ENCODE data around the gene PPP2R2B.

Gene PPP2R2B

DNA sequence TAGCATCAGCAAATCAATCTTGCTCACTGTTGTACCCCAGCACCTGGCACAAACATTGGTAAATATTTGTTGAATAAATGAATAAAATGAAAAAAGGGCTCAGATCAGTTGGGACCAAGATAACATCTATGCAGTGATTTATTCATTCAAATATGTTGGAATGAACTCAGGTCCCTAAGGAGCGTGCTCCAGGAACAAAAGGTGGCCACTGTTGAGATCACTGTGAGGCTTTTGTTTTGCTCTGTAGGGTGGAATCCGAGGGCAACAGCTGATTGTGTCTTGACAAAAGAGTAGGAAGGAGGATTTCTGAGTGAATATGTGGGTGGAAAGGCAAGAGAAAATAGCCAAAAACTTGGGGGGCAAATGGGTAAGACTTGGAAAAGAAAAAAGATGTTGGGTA, 89.7 kb downstream of the PPP2R2B start:
- no peak for DNase-seq (ENCODE audit: low read depth in 2 of 2, low spot score in 1 of 2)

DNA sequence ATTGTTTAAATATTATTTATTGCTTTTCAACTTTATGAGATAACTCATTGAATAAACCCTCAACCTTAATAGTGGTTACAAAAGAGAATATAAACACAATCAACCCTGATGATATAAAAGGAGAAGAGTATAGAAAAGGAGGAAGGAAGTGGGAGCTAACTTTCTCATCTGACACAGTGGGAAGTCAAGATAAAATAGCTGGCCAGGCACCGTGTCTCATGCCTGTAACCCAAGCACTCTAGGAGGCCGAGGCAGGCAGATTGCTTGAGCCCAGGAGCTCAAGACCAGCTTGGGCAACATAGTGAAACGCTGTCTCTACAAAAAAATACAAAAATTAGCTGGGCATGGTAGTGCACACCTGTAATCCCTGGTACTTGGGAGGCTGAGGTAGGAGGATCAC, 93.5 kb downstream of the PPP2R2B start:
- no peak for DNase-seq (ENCODE audit: low read depth in 2 of 2, low spot score in 1 of 2)

DNA sequence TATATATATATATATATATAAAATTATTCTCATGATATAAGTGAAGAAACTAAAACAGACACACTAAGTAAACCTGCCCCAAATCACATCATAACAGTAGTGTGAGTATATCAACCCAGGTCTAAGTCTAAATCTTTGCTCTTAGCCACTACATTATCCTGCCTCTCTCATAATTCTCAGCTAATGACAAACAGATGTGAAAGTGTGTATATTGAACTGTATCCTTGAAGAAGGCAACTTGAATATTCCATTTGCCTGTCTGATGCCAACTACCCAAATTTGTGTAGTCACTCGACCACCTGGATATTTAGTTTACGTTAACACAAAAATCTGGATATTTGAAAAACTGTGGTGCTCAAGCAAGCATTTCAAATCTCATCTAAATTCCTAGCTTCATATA, 97.4 kb downstream of the PPP2R2B start:
- no peak for DNase-seq (ENCODE audit: low read depth in 2 of 2, low spot score in 1 of 2)

DNA sequence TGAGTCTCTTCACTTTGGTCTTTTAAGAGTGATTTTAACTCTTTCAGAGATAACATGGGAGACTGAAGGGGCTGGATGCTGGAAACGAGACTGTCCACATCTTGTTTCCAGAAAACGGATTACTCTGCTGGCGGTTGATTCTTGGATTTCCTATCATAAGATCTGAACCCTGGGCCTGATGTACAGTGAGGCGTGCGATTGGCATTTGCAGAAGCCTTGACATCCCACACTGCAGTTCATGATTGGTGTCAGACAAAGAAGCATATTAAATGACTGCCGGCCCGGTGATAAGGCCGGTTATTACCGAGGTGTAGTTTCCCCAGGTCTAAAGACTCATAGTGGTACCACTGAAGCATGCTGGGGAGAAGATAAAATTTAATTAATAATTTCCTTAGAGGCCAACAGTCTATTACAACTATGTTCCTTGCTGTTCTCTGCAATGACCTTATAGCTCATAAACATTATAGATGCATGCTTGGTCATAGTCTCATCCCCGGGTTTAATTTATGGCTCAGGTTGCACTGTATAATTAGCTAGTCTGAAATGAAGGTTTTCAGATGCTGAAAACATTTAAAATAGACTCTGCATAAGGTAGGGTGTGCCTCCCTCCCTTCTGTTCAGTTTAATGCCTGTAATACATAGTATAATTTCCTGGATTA, 99.2 kb downstream of the PPP2R2B start:
- no peak for DNase-seq (ENCODE audit: low read depth in 2 of 2, low spot score in 1 of 2)

DNA sequence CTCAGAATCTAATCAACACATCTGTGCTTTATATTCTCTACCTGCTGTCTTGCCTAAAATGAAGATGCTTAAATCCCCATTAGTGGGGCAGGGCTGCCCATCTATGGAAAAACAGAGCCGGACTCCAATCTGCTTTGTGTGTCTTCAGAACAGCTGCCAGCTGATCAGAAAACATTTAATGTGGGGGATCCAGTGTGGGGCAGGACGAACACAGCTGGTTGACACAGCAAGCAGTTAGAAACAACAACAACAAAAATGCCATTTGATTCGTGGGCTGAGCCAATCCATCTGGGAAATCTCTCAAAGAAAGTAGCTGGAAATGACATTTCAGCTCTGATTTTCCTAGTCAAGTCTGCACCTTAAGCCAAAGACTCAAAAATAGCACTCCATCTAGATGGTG, 99.8 kb downstream of the PPP2R2B start:
- no peak for DNase-seq (ENCODE audit: low read depth in 2 of 2, low spot score in 1 of 2)

DNA sequence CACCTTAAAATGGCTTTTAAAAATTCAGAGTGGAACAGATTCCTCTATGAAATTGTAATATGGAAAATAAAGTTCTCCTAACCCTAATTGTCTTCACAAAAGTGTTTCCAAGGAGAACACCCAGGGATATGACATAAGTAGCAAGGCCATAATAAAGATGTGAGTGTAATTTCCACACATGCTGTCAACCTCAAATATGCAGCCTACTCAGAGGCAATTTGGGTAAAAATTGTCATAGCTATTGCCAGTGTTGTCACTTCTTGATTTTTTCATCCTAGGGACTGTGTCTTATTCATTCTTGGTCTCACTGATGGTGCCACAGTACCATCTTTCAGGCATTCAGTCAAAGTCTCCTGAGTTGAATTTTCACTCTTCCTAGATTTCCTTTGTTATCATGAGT, 100.3 kb downstream of the PPP2R2B start:
- no peak for DNase-seq (ENCODE audit: low read depth in 2 of 2, low spot score in 1 of 2)

DNA sequence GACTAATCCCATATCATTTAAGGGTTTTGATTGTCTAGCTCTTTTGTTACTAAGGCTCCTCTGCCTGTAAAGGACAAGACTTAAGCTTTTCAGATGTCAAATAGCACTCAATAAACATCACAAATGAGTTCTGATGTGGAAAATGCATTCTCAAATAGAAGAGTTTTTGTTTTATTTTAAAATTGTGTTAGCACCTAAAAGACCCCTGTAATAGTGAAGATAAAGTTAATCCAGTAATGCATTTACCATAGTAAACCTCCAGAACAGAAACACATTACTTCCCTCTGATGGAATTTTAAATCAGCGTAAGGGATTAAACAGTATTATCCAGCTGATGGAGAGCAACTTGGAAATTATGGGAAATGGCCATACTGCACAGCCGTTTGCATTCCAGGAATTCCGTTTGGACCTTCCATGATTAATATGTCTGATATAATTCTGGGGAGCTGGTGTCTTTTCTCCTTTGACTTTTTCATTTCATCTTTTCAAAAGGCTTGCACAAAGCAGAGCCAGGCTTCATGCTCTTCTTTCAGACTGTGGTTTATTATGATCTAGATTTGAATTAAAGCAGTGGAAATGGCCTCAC, 105.6 kb downstream of the PPP2R2B start:
- no peak for DNase-seq (ENCODE audit: low read depth in 2 of 2, low spot score in 1 of 2)

DNA sequence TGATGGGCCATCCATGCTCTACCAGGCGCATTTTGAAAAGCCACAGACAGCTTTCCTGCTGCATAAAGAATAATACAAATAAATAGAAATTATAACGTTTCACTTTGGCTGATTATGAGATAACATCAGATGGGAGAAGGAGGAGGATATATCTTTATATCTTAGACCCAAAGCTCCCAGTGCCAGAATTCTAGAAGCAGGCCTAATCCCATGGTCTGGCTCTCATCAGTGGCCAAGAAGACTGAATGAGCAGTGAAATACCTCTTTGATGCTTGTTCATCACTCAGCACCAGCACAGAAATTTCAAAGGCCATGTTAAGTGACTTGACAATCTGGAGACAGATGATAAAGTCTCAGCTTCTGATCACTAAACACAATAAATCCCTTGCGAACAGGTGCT, 107.6 kb downstream of the PPP2R2B start:
- no peak for DNase-seq (ENCODE audit: low read depth in 2 of 2, low spot score in 1 of 2)

DNA sequence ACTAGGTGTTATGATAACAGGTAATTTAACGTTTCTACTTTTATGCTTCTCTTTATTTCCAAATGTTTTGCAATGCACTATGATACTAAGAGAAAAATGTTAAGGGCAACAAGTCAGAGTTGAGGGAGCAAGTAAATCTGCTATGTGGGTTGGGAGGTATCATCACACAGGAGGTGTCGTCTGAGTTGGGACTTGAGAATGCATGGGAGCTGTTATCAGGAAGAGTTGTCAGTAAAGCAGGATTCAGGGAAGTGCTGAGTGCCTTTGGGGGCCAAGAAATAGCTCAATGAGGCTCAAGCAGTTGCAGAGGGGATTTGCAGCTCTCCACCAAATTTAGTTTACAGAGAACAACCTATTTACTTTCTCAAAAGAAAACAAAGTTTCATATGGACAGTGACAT, 108.0 kb downstream of the PPP2R2B start:
- no peak for DNase-seq (ENCODE audit: low read depth in 2 of 2, low spot score in 1 of 2)

DNA sequence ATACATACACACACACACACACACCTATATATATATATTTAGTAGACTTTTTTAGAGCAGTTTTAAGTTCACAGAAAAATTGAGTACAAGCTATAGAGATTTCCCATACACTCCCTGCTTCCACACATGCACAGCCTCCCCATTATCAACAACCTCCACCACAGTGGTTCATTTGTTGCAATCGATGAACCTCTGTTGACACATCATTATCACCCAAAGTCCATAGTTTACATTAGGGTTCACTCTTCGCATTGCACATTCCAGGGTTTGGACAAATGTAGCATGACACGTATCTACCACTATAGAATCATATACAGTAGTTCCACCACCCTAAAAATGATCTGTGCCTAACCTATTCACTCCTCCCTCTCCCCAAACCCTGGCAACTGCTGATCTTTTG, 111.0 kb downstream of the PPP2R2B start:
- DNase-seq (ENCODE audit: low read depth in 2 of 2, low spot score in 1 of 2): no peak

DNA sequence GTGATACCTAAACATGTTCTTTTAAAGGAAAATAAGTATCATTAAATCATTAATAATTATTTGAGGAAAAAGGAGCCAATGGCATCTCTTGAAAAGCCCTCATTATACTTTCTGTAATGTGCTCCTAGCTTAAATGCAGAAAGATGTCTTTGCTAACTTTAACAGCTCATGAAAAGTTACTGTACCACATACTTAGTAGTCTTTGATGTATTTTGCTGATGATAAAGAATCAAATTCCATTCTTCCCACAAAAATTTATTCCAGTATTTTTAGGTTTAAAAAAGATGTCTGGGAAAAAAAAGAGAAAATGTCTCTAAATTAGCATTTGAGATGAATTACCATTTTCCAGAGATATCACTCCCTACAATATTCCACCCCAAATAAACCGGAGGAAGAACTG, 112.5 kb downstream of the PPP2R2B start:
- no peak for DNase-seq (ENCODE audit: low read depth in 2 of 2, low spot score in 1 of 2)

DNA sequence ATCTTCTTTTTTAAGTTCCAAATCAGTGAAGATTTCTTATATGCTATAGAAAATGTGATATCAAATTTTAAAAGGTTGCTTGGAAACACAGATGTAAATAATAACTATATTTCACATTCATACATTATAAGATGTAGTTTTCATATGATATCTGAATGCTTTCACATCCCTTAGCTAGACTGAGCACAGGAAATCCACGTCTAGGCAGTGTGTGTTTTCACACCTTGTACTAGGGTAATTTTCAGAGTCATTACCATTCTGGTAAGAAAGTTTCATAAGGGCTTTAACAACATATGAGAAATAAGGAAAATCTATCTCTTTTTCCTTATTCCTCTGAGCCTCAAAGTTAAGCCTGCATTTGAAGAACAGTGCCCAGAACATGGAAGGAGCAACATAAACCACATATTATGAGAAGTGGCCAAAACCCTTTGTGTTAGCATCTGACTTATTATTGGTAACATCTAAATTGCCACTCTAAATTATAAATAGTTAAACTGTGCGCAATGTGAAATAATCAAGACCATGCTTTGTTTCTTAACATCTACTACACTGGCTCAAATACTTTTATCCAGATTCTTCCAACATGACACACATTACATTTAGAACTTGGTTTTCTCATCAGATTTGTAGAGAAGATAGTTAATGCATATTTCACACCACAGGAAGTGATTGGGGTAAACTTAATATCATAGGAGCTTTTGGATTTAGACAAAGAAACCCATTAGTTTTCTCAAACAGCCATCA, 113.3 kb downstream of the PPP2R2B start:
- no peak for DNase-seq (ENCODE audit: low read depth in 2 of 2, low spot score in 1 of 2)

DNA sequence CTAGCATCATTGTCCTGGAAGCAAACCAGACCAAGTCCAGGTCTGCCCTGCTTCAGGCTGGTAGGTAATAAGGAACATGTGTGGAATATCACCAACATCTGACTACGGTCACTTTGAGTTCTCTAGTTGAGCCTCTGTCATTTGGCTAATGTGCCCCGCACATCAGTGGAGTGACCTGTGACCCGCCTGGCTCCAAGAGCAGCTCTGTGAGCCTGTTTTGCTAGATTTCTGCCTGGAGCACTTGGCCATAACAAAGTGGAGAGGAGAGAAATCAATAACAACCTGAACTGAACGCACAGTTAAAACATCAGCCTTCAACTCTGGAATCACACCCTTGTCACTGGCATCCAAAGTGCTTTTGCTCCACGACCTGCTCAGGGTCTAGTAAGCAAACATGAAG, 115.7 kb downstream of the PPP2R2B start:
- no peak for DNase-seq (ENCODE audit: low read depth in 2 of 2, low spot score in 1 of 2)

DNA sequence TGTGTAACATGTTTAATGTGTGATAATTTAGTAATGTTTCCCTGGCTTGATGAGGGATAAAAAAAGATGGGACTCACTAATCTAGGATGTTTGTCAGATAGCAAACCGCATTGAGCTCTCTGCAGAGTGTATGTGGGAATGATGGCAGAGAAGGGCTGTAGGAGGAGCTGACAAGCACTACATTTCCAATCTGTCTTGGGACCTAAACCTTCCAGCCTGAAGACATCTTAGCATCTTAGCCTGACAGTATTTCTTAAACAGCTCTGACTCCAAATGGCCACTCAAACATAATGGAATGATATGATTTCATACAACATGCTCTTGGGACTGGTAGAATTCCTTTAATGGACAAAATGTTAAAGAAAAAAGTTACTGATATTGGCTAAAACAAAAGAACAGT, 116.7 kb downstream of the PPP2R2B start:
- DNase-seq (ENCODE audit: low read depth in 2 of 2, low spot score in 1 of 2): no peak

DNA sequence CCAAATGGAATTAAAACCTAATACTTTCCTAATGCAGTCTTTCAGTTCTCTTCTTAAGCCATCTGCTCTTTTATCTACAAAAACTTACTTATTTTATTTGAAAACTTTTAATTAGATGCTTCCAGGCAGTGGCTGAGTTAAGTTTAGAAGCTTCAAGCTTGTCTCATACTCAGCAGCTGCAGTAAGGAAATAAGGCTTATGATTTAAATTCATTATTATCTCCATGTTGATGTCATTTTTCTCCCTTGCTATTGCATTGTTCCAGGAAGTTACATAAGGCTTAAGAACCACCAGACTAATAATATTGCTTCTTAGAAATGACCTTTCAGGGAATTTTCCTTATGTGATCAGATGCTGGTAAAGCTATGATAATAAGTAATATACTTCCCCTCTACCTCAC, 119.6 kb downstream of the PPP2R2B start:
- DNase-seq (ENCODE audit: low read depth in 2 of 2, low spot score in 1 of 2): no peak

DNA sequence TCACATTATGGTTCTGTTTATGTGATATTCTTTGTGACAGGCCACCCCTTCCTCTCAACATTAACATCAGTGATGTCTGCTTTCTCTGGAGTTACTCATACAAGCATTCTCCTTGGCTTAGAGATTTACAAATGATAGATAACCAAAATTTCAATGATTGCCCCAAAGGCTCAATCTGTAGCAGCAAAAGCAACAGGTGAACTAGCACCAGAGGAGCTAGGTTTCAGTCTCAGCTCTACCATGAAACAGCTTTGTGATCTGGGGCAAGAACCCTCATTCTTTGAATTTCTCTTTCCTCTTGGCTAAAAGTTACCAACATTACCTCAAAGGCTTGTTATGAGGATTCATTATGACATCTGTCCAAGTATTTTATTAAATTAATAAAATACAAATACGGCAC, 120.5 kb downstream of the PPP2R2B start:
- no peak for DNase-seq (ENCODE audit: low read depth in 2 of 2, low spot score in 1 of 2)

DNA sequence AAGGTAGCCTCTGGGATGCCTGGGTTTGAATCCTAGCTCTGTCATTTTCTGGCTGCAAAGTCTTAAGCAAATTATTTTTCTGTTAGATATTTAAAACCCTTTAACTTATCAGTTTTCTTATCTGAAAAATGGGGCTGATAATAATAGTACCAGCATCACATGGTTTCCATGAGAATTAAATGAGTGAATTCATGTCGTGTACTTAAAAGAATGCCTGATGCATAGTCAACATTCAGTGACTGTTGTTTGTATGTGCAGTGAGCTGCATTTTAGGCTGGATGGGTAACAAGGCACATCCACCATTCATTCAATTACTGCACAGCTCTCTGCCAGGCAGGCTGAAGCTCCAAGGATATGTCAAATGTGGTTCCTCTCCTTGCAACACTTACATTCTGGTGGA, 122.0 kb downstream of the PPP2R2B start:
- DNase-seq (ENCODE audit: low read depth in 2 of 2, low spot score in 1 of 2): no peak

DNA sequence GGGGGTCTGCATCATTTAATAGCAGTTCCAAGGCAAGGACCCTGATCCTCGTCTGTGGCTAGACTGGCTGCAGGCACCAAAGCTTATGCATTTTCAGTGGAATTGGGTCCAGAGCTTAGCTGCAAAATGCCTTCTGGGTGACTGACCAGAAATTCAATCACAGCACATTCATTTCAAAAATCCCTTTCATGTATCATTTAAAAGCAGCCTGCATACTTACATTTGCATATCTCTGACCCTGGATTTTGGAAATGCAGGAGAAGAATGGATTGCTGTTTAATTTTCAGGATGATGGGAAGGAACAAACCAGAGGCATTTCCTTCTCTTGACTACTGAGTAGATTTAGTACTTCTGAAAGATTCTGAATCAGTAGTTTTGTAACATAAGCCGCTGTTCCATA, 122.8 kb downstream of the PPP2R2B start:
- no peak for DNase-seq (ENCODE audit: low read depth in 2 of 2, low spot score in 1 of 2)

DNA sequence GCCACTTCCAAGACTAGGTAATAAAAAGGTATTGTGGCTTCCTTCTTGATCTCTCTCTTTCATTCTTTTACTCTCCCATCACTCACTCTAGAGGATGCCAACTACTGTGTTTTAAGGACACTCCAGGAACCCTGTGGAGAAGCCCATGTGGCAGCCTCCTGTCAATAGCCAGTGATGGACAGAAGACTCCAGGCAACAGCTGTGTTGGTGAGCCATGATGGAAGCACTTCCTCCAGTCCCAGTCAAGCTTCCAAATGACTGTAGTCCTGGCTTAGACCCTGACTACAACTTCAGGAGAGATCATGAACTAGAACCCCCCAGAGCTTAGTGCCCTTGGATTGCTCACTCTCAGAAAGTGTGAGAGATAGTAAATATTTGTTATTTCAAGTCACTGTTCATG, 123.9 kb downstream of the PPP2R2B start:
- no peak for DNase-seq (ENCODE audit: low read depth in 2 of 2, low spot score in 1 of 2)

DNA sequence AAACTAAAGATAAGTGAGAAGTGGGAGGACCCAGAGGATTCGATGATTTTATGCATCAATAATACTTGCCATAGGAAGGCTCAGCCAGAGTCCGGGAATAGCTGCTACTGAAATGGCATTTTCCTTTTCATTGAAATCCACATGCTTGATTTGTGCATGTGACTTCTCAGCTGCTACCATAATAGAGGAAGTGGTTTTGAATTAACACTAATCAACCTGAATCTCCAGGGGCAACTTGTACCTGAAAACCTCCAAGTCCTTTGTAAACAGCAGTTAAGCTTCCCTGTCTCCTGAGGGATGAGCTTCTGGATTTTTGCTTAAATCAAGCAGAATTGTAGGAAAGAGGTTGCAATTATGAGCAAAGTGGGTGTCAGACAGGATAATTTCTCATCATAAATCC, 124.9 kb downstream of the PPP2R2B start:
- DNase-seq (ENCODE audit: low read depth in 2 of 2, low spot score in 1 of 2): no peak

DNA sequence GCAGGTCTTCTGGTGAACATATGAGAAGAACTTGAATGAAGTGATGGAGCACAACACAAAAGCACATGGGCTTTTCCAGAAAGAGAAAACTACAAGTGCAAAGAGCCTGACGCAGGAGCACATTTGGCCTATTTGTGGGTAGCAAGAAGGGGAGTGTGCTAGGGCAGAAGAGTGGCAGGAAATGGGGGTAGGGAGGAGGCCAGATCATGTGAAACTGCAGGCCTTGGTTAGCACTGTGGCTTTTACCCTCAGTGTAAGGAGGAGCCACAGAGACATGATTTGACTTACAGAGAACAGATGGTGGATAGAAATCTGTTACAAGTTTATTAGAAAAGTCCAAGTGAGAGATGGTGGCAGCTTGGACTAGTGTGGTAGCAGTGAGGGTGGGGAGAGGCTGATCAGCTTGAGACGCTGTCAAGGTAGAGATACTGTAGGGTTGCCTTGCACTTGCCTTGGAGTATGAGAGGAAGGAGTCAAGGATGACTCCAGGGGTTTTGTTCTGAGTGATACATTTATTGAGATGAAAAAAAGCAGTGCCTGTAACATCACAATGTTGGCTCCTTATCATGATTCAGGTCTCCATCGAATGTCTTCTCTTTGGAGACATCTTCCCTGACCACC, 126.7 kb downstream of the PPP2R2B start:
- DNase-seq (ENCODE audit: low read depth in 2 of 2, low spot score in 1 of 2): peak; percentile 27 to 33

DNA sequence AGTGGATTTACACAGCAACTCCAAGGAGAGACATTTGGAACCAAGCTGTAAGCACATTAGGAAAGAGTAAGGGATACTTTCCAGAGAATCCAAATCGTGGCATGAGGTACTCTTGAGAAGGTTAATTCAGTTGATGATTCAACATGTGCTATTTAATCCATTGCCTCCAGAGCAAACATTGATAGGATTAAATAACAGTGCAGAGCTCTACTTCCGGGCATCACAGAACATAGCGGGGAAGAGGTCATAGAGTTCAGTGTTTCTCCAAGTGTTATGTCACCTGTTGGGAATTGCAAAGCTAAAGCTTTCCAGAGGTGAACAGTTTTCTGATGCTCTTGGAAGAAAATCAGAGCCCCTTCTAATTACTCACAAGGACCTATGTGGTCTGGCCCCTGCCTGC, 127.5 kb downstream of the PPP2R2B start:
- DNase-seq (ENCODE audit: low read depth in 2 of 2, low spot score in 1 of 2): no peak

Data from stimulated activated CD8-positive, alpha-beta memory T cell treated with anti-CD3 and anti-CD28 coated beads, Interleukin-4, amount 100 ng/mL, for 1 hour (primary cell).